ENCODE data around the gene SLC26A9.

Gene SLC26A9

GRCh38 chr1:205989786-205990185 is 46.5 kb upstream of the SLC26A9 start:
- Histone ChIP-seq H3K27ac (no peak overlapping the region), H3K4me2 (ENCODE audit: low read length) (no peak overlapping the region), H3K27me3 (ENCODE audit: control insufficient read depth, insufficient read depth, low read length) (no peaks in the 10 kb centered on the region), H3K9ac (no peak overlapping the region), H3K4me1 (peaks cover 2% of the 10 kb centered on the region), H3K79me2 (no peaks in the 10 kb centered on the region), H3K36me3 (ENCODE audit: control insufficient read depth, insufficient read depth, low read length) (no peaks in the 10 kb centered on the region), H3K9me3 (ENCODE audit: control insufficient read depth, low read length) (no peaks in the 10 kb centered on the region), H3K4me3 (ENCODE audit: low read depth, low read length) (no peak overlapping the region), H2AFZ (no peak overlapping the region)
- TF ChIP-seq CTCF (IDR thresholded peaks at IDR 0.05), result no peak

DNA sequence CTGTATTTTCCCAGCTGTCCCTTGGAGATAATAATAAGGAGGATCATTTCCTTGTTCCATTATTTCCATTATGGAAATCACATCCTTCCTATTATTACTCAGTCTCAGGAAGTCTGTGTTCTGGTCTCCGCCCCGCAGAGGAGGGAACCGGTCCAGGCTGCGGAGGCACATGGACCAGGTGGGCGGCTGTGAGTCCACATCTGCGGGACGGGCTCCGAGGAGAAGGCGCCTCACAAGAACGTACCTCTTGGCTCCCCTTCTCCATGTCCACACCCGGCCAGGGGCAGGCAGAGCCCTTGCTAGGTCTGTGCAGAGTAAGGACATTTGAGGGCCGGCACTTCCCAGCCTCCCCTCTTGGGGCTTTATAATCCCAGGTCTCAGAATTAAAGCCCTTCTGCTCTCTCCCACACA is 45.3 kb upstream of the SLC26A9 start:
- H3K9ac ChIP-seq, result no peak overlapping the region
- H2AFZ ChIP-seq, result no peak overlapping the region
- peaks cover 3% of the 10 kb centered on the region for H3K4me1 ChIP-seq
- H3K27ac ChIP-seq, result no peak overlapping the region
- H3K36me3 ChIP-seq (ENCODE audit: control insufficient read depth, insufficient read depth, low read length), result no peaks in the 10 kb centered on the region
- TF ChIP-seq CTCF (IDR thresholded peaks at IDR 0.05), result no peak
- H3K4me3 ChIP-seq (ENCODE audit: low read depth, low read length), result no peak overlapping the region
- no peaks in the 10 kb centered on the region for H3K27me3 ChIP-seq (ENCODE audit: control insufficient read depth, insufficient read depth, low read length)
- H3K9me3 ChIP-seq (ENCODE audit: control insufficient read depth, low read length), result no peaks in the 10 kb centered on the region
- no peaks in the 10 kb centered on the region for H3K79me2 ChIP-seq
- H3K4me2 ChIP-seq (ENCODE audit: low read length), result no peak overlapping the region

- H3K27ac ChIP-seq, result no peak overlapping the region
- no peaks in the 10 kb centered on the region for H3K27me3 ChIP-seq (ENCODE audit: control insufficient read depth, insufficient read depth, low read length)
- H2AFZ ChIP-seq, result no peak overlapping the region
- H3K4me3 ChIP-seq (ENCODE audit: low read depth, low read length), result no peak overlapping the region
- no peak for TF ChIP-seq CTCF (IDR thresholded peaks at IDR 0.05)
- no peaks in the 10 kb centered on the region for H3K36me3 ChIP-seq (ENCODE audit: control insufficient read depth, insufficient read depth, low read length)
- H3K9me3 ChIP-seq (ENCODE audit: control insufficient read depth, low read length), result no peaks in the 10 kb centered on the region
- H3K4me2 ChIP-seq (ENCODE audit: low read length), result no peak overlapping the region
- H3K9ac ChIP-seq, result no peak overlapping the region
- no peaks in the 10 kb centered on the region for H3K79me2 ChIP-seq
- H3K4me1 ChIP-seq, result peaks cover 9% of the 10 kb centered on the region
Measured at GRCh38 chr1:205986861-205987260, 43.6 kb upstream of the SLC26A9 start.

DNA sequence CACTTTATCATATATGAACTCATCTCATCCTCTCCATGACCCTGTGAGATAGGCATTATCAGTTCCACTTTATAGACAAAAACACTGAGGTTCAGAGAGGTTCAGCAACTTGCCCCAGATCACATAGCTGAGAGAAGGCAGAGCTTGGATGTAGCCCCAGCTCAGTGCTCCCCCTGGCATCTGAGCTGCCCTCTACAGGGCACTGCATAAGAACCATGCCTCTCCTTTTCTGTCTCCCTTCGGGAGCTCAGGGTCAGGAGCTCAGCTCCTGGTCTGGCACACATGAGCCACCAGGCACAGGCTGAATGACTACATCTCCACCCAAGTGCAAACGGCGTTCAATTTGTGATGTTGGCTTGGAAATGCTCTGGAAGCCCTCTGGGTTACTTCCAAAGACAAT is 43.0 kb upstream of the SLC26A9 start:
- H3K36me3 ChIP-seq (ENCODE audit: control insufficient read depth, insufficient read depth, low read length), result no peaks in the 10 kb centered on the region
- TF ChIP-seq CTCF (IDR thresholded peaks at IDR 0.05), result no peak
- H3K79me2 ChIP-seq, result no peaks in the 10 kb centered on the region
- no peak overlapping the region for H3K27ac ChIP-seq
- H3K9me3 ChIP-seq (ENCODE audit: control insufficient read depth, low read length), result no peaks in the 10 kb centered on the region
- no peaks in the 10 kb centered on the region for H3K27me3 ChIP-seq (ENCODE audit: control insufficient read depth, insufficient read depth, low read length)
- H3K9ac ChIP-seq, result no peak overlapping the region
- no peak overlapping the region for H3K4me2 ChIP-seq (ENCODE audit: low read length)
- H3K4me1 ChIP-seq, result peaks cover 9% of the 10 kb centered on the region
- no peak overlapping the region for H3K4me3 ChIP-seq (ENCODE audit: low read depth, low read length)
- H2AFZ ChIP-seq, result no peak overlapping the region

DNA sequence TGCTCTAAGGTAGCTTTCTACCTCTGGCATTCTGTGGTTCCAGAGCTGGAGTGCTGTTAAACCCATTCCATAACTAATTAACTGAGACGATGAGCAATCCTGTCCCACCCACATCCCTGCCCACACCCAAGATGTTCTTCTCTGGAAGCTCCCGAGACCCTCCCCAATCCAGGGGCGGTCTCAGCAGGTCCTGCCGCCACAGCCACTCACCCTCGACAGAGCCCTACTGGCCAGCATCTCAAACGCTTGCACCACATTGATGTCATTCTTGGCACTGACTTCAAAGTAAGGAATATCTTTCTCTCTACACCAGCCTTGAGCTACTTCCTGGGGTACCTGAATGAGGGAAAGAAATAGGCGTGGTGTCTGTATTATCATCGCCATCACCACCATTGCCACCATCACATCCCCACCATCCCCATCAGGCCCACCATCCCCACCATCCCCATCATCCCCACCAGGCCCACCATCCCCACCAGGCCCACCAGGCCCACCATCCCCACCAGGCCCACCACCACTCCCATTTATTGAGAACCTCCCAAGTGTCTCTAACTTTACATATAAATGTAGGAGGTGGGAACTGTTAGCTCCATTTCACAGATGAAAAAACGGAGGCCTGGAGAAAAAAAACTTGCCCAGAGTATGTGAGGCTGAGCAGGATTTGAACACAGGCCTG is 42.2 kb upstream of the SLC26A9 start:
- H3K4me2 ChIP-seq (ENCODE audit: low read length), result no peak overlapping the region
- no peak for TF ChIP-seq CTCF (IDR thresholded peaks at IDR 0.05)
- no peak overlapping the region for H3K4me3 ChIP-seq (ENCODE audit: low read depth, low read length)
- H3K27ac ChIP-seq, result no peak overlapping the region
- H3K9ac ChIP-seq, result no peak overlapping the region
- no peak overlapping the region for H2AFZ ChIP-seq
- no peaks in the 10 kb centered on the region for H3K9me3 ChIP-seq (ENCODE audit: control insufficient read depth, low read length)
- H3K4me1 ChIP-seq, result peaks cover 9% of the 10 kb centered on the region
- H3K36me3 ChIP-seq (ENCODE audit: control insufficient read depth, insufficient read depth, low read length), result no peaks in the 10 kb centered on the region
- H3K79me2 ChIP-seq, result no peaks in the 10 kb centered on the region
- H3K27me3 ChIP-seq (ENCODE audit: control insufficient read depth, insufficient read depth, low read length), result no peaks in the 10 kb centered on the region
